ENCODE data around the gene MDGA2.
A peak's percentile ranks its signal among the peaks of the same experiment; 100 is the strongest.
"Not testable (repeated sequence)": the region's sequence is repeated elsewhere in the genome, so short reads cannot be mapped to it uniquely, and the experiment has no call there.

MDGA2 gene

GRCh38 chr14:47302121-47302520 is 373.3 kb downstream of the MDGA2 start:
- no peak for DNase-seq

DNA sequence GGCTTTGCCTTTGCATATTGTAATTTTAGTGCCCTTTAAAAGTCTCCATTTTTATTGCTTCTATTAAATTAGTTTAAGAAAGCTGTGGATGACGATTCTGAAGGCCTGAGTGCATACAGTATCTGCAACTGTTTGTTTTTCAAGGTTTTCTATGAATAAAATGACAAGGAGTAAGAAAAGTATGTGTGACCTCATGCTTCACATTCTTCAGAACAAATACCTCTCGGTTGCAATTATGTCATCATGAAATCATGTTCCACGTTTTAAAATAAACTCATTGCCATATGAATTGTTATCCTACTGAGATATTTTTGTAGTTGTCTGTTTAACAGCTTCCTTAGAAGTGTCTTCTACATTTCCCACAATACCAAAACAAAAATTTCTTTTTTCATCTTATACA is 374.6 kb downstream of the MDGA2 start:
- no peak for DNase-seq

- no peak for DNase-seq
Measured at GRCh38 chr14:47297374-47297773, 378.0 kb downstream of the MDGA2 start.

DNA sequence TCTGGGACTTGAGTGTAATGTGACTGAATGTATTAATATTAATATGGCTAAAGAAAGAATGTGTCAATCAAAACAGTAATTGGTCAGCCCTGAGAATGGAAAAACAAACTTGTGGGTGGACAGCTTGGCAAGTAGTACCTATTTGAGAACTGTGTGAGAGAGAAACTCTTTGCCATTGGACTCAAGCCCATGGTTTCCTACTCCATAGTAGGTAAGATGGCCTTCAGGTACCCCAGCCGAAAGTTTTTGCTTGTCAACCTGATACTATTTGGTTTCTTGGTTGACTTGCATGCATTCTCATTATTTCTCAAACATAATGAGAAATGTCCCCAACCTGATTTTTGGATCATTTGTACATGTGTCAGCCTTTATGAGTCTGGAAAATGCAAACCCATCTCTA is 391.1 kb downstream of the MDGA2 start:
- DNase-seq = no peak

DNA sequence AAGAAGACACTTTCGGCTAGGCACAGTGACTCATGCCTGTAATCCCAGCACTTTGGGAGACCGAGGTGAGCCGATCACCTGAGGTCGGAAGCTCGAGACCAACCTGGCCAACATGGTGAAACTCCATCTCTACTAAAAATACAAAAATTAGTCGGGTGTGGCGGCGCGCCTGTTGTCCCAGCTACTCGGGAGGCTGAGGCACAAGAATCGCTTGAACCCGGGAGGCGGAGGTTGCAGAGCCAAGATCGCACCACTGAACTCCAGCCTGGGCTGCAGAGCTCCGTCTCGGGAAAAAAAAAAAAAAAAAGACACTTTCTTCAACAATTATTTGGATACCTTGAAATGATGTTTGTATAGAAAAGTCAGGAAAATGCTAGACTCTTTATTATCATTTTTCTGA is 393.6 kb downstream of the MDGA2 start:
- DNase-seq = not testable (repeated sequence)

DNA sequence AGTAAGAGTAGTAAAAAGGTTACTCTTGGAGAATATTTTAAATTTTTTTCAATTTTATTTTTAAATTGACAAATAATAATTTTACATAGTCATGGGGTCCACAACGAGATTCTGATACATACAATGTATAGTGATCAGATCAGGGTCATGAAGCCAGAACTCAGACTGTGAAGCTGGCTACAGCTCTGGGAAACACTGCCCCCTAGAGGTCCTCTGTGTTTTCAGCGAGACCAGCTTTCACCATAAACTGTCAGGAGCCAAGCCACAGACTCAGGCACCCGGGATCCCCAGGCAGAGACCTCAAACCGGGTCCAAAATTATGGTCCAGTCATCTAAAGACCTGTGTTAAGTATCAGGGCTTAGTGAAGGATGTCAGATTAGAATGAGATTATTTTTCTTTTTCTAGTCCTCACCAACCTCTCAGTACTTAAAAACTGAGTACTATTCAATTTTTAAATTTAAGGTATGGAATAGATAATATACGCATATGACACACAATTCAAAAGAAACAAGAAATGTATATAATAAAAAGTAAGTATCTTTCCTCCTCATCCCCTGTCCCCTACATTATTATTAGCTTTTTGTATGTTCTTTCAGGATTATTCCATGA is 397.1 kb downstream of the MDGA2 start:
- peak; percentile 5 to 41 for DNase-seq

DNA sequence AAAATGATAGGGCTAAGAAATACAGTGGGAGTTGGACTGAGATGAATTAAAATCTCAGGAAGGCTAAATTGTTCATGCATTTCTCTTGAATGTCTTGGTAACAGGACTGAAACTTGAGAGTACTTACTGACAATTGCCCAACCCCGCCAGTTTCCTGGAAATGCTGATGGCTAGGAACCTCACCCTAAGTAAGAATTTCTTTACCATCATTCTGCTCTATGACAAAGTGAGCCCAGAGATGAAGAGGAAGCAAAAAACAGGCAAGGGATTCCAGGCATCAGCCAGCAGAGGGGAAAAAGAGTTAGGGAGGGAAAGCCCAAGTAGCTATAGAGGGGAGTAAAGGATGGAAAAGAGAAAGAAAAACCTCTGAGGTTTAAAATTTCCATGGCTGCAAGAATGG is 397.7 kb downstream of the MDGA2 start:
- no peak for DNase-seq

GRCh38 chr14:47276931-47277330 is 398.5 kb downstream of the MDGA2 start:
- no peak for DNase-seq

GRCh38 chr14:47273939-47274338 is 401.5 kb downstream of the MDGA2 start:
- DNase-seq = no peak

- DNase-seq = no peak
Measured at GRCh38 chr14:47270715-47271114, 404.7 kb downstream of the MDGA2 start.

- DNase-seq = no peak
Measured at GRCh38 chr14:47269756-47270492, 405.5 kb downstream of the MDGA2 start.

DNA sequence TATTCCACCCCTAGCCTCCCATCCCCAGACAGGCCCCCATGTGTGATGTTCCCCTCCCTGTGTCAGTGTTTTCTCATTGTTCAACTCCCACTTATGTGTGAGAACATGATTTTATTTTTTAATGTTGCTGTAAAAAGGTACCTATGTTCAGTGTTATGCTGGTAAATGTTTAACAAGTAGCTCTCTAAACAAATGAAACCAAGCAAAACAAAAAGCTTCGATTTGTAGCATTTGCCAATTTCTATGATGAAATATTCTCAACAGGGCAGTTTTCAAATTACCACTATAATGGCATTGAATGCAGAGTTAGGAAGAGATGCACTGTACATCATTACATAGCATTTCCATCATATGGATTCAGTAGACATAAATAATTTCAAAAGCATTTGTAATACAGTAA is 410.6 kb downstream of the MDGA2 start:
- no peak for DNase-seq

DNA sequence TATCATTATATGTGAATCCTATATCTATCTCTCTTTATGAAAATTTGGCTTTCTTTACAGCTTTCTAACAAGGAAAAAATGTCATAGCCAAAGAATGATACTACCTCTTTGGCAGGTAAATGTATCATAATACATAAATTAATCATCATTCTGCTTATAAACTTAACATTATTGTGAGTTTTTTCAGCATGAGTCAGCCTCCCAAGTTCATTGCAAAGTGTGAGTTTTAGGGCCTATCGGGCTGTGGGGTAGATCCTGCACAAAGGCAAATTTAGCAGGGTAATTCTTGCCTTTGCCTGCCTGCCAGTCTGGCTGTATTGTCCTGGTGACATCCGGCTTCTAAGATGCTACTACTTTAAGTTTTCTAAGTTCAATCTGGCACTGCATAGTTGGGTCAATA is 412.6 kb downstream of the MDGA2 start:
- DNase-seq = no peak

DNA sequence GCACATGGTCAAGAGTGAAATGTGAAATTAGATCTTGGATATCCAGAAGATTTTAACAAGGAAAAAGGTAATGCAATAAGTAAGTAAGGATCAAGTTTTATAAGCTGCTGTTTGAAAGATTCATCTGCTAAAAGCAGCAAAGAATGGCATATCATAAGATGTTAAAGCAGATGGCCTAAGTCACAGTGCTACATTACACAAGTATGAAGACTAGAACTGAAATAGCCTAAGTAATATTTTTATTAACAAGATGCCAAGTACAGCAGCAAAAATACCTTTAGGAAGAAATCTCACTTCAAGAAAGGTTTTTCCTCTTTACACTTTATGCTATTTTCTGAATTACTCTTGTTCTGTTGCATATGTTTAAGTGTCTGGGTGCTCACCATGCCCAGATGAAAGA is 414.1 kb downstream of the MDGA2 start:
- no peak for DNase-seq

DNA sequence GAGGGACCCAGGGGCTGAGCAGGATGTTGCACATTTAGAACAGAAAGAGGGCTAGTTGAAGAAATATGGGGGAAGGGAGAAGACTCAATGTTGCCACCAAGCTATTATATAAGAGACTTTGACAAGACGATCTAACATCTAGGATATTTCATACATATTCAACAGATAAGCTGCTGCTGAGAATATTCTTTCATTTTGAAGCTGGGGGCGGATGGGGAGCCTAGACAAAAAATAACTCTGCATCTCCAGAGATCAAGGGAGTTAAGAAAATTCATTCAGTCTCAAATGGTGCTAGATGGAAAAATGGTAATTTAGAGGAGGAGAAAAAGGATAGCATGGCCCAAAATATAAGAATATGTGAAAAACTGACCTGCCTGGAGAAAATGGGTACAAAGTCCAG is 415.6 kb downstream of the MDGA2 start:
- no peak for DNase-seq

GRCh38 chr14:47257013-47257412 is 418.4 kb downstream of the MDGA2 start:
- no peak for DNase-seq

DNA sequence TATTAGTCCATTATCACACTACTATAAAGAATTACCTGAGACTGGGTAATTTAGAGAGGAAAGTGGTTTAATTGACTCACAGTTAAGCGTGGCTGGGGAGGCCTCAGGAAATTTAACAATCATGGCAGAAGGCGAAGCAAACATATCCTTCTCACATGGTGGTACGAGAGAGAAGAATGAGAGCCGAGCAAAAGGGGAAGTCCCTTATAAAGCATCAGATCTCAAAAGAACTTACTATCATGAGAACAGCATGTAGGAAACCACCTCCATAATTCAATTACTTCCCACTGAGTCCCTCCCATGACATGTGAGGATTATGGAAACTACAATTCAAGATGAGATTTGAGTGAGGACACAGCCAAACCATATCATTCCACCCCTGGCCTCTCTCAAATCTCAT is 422.6 kb downstream of the MDGA2 start:
- no peak for DNase-seq

GRCh38 chr14:47246367-47246766 is 429.0 kb downstream of the MDGA2 start:
- no peak for DNase-seq

- not testable (repeated sequence) for DNase-seq
Measured at GRCh38 chr14:47242579-47242978, 432.8 kb downstream of the MDGA2 start.

- DNase-seq = no peak
Measured at GRCh38 chr14:47240748-47241437, 434.5 kb downstream of the MDGA2 start.

DNA sequence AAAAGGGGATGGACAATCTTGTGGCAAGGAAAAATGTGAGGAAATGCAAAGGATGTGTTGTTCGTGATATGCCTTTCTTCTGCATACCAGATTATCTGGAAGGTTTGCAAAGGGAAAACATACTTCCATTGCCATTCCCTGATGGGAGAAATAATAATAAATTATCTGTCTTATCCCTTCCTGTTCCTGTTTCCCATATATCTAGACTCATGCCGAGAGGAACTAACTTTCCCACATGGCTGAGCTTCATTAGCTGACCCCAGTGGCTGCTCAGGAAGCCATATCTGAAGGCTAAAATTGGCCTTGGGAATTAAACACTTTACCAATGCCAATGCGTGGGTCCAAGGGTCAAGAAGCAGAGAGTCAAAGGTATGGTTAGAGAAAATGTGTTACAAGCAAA is 439.8 kb downstream of the MDGA2 start:
- no peak for DNase-seq

DNA sequence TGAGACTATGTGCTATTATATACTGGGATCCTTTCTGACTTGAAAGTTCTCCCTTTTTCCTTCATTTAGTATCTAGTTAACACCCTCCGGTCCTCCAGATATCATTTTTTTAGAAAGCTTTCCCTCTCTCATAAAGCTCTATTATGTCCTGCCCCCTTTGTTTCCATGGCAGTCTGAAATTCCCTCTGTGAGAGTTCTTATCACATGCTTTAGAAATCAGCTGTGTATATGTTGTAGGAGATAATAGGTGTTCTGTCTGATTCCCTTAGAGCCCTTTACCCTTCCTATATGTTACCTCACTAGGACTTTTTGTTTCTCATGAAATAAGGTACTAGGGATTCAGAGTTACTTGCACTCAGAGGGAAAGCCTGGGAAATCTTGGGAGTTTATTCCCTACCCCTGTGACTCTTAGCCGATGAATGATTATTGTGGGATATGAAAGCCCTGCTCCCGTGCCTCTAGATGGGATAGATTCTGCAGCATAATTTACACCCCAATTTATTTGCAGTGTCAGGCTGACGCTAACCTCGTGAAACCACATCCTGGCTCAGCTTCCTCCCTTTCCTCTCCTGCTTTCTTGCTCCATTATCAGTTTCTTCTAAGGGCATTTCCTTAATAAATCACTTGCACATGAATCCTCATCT is 448.4 kb downstream of the MDGA2 start:
- DNase-seq = no peak

- DNase-seq = no peak
Measured at GRCh38 chr14:47223656-47224055, 451.7 kb downstream of the MDGA2 start.

DNA sequence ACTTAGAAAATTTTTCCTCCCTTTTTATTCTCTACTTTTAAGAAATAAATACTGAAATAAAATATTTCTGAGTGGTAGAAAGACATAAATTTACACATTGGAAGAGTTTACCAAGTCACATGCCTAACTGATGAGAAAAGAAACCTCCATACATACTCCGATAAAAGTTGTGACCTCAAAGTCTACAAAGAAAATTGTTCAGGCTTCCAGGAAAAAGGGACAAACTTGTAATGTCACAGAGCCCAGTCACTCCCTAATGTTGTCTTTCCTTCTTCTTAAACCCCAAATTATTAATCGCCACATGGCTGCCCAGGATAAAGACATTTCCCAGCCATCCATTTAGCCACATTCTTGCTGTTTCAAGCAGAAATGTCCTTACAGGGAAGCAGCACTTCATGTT is 455.3 kb downstream of the MDGA2 start:
- no peak for DNase-seq

Data from NCI-H187 (cell line).